Bronchus fibroblast of lung (primary cell): ENCODE data around the gene THAP6. TPM values are rescaled to one million over a fixed set of nuclear protein-coding genes. Genes with fewer than 3 reads are reported as not detected.

Source experiments
- total RNA-seq: library from RNA; depleted of rRNA; stranded (reverse); fragments of >200 nt; gene quantifications from 2 replicates; pipeline ENCODE4 v1.2.3, GENCODE V29; 2015

The THAP6 gene, protein sequence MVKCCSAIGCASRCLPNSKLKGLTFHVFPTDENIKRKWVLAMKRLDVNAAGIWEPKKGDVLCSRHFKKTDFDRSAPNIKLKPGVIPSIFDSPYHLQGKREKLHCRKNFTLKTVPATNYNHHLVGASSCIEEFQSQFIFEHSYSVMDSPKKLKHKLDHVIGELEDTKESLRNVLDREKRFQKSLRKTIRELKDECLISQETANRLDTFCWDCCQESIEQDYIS
- total RNA-seq: 6.7 and 8.6 TPM in 2 replicates

DNA sequence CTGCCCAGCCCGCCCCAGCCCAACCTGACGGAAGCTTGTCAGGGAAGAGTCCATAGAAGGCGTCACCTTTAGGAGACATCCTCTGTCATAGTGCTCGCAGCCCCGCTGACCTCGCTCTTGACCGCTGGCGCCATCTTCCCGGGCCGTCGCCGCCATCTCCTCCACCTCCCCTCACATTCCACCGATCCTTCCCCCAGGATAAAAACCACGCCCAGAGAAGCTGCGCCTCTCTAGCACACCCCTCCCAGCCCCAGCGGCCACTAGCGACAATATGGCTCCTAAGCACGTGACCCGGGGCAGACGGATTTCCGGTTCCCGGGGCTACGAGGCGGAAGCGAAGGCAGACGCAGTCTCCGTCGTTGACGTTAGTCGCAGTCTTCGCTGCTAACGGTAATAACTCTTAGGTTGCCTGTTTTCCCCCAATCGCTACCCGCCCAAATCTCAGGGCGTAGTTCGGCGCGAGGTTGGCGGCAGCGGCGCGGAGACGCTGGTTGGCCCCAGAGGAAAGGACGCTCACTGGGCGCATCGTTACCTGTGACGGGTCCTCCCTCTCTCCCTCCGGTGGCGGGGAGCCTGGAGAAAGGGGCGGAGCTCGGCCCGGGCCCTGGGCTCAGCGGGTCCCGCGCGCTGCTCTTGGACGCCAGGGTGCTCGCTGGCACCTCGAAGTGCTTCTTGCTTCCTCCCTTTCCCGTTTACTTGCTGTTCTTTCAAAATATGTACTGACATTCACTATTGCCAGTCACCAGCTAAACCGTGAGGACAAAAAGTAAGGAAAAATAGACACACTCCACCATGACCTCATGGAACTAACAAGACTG lies at the start of gene THAP6, which contains the start of gene RCHY1:
Gene THAP6, plus strand, starts transcription at position 343 of the 818 bp plus-strand sequence. CDS start 980 bp downstream, outside the sequence.
Gene RCHY1, minus strand, starts transcription at position 273 of the 818 bp plus-strand sequence. Its CDS starts 117 bp downstream, at position 156.

DNA sequence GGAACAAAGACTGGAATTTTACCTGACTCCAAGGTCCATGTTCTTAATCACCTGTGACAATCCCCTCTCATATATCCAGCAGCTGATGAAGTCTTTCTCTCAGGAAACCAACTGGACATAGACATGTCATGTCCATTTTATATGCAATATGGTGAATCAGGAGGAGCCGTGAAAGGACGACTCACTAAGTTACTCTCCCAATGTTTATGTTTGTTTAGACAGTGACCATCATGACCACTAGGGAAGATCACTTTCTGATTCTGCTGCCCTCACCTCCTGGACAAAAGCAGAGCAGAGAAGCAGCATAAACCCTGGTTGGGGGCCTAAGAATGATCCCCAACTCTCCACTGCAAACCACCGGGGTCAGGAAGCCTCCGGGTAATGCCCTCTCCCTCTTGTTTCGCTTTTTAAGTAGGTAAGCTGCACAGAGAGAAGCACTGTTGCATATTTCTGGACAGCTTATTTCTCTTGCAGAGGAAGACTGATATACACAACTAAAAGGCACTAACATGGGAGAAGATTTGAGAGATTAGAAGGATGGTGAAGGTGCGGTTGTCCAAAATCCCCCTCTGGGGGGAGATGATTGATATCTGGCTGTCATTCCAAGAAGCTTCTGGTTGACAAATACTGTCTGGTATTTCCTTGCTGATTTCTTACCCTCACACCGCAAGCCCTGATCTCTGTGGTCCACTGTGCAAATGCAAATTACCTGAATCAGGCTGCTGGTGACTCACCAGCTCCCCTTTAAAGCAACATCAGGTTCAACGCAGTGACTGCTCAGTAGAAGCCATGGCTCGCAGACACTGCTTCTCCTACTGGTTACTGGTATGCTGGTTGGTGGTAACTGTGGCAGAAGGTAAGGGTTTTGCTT lies 41.3 kb downstream of the THAP6 start, which contains the start of gene ODAPH:
Gene ODAPH, plus strand, starts transcription at position 773 of the 871 bp plus-strand sequence. Its CDS starts 17 bp downstream, at position 790.

Other genes with a start within 250 kb of the THAP6 start
- gene RCHY1, start 70 bp upstream of the THAP6 start, total RNA-seq: 8.2 and 9.2 TPM in 2 replicates
- gene ODAPH, start 41.6 kb downstream of the THAP6 start, total RNA-seq: not detected in 2 replicates
- 0.45 and 0.84 TPM in 2 replicates for gene CDKL2, start 116.1 kb downstream of the THAP6 start, total RNA-seq
- gene G3BP2, start 158.9 kb downstream of the THAP6 start, total RNA-seq: 83.5 and 93.6 TPM in 2 replicates
- gene USO1, start 210.1 kb downstream of the THAP6 start, total RNA-seq: 56.9 and 73.5 TPM in 2 replicates